PC-3 (cell line): ENCODE results near the gene MMP14. TPM values are rescaled to one million over a fixed set of nuclear protein-coding genes. Genes with fewer than 3 reads are reported as not detected.

ENCODE experiments used
- ATAC-seq: fragments of 200-7000 bp; cut with Tn5 transposase; 2 replicates; pipeline ENCODE4 v1.9.1; 2020; ENCODE audit warnings: mild to moderate bottlenecking, moderate library complexity
- BruUV-seq: library from RNA; stranded (reverse); fragments of 400-500 nt; replicated peaks from 2 replicates; lab custom pipeline; 2021; lab: Mats Ljungman, UMichigan
- CTCF ChIA-PET: fragments of 300-600 bp; sonication (Branson Sonifier 250); formaldehyde crosslinking; loops from one replicate; lab custom pipeline; 2022; ENCODE audit warnings: antibody characterized with exemption; lab: Charles Lee
- POLR2A ChIA-PET: fragments of 300-600 bp; sonication (Branson Sonifier 250); formaldehyde crosslinking; loops from one replicate; lab custom pipeline; 2022; ENCODE audit warnings: antibody characterized with exemption; ENCODE audit not compliant: unreplicated experiment; lab: Charles Lee
- DNase-seq: peaks from one replicate; pipeline ENCODE4 v3.0.0-alpha.2; 2015
- H2AFZ ChIP-seq: fragments of 300-600 bp; sonication (generic); 2 replicates; pipeline ENCODE4 v1.6.0; 2016; ENCODE audit warnings: antibody characterized with exemption, low read length
- H3F3A ChIP-seq: fragments of 300-600 bp; sonication (generic); one replicate; pipeline ENCODE4 v1.6.0; 2017; ENCODE audit warnings: antibody characterized with exemption, low read length, control low read depth, mild to moderate bottlenecking; ENCODE audit not compliant: unreplicated experiment
- H3K27ac ChIP-seq: fragments of 300-600 bp; sonication (generic); 2 replicates; pipeline ENCODE4 v1.5.1; 2016; ENCODE audit warnings: mild to moderate bottlenecking, low read length
- H3K27me3 ChIP-seq: fragments of 300-600 bp; sonication (generic); 2 replicates; pipeline ENCODE4 v1.6.1; 2016; ENCODE audit warnings: low read length, mixed read lengths
- H3K36me3 ChIP-seq: fragments of 300-600 bp; sonication (generic); 2 replicates; pipeline ENCODE4 v1.6.1; 2016; ENCODE audit warnings: low read depth, mixed run types, low read length, mixed read lengths
- H3K4me1 ChIP-seq: fragments of 300-600 bp; sonication (generic); 2 replicates; pipeline ENCODE4 v1.5.1; 2016; ENCODE audit warnings: low read length; ENCODE audit not compliant: insufficient read depth
- H3K4me2 ChIP-seq: fragments of 300-600 bp; sonication (generic); 2 replicates; pipeline ENCODE4 v1.6.0; 2016; ENCODE audit warnings: low read length
- H3K4me3 ChIP-seq: fragments of 300-600 bp; sonication (generic); 2 replicates; pipeline ENCODE4 v1.5.1; 2016; ENCODE audit warnings: mild to moderate bottlenecking, low read length, mixed read lengths
- H3K79me2 ChIP-seq: fragments of 300-600 bp; sonication (generic); 2 replicates; pipeline ENCODE4 v1.6.1; 2017; ENCODE audit warnings: low read length, mixed read lengths
- H3K9ac ChIP-seq: fragments of 300-600 bp; sonication (generic); 2 replicates; pipeline ENCODE4 v1.6.0; 2016; ENCODE audit warnings: mild to moderate bottlenecking, low read length
- H3K9me2 ChIP-seq: fragments of 300-600 bp; sonication (generic); replicated peaks from 2 replicates; pipeline ENCODE4 v1.6.1; 2016; ENCODE audit warnings: mixed run types, low read length, mixed read lengths
- H3K9me3 ChIP-seq: fragments of 300-600 bp; sonication (generic); 2 replicates; pipeline ENCODE4 v1.6.1; 2016; ENCODE audit warnings: low read length, mixed read lengths
- H4K20me1 ChIP-seq: fragments of 300-600 bp; sonication (generic); 2 replicates; pipeline ENCODE4 v1.6.1; 2016; ENCODE audit warnings: low read length, mixed read lengths
- EZH2 ChIP-seq: fragments of 300-600 bp; sonication (generic); IDR thresholded peaks from one replicate; pipeline ENCODE4 v1.6.1; 2017; ENCODE audit warnings: antibody characterized with exemption, mild to moderate bottlenecking, low read length; ENCODE audit not compliant: unreplicated experiment
- EZH2phosphoT487 ChIP-seq: fragments of 300-600 bp; sonication (generic); IDR thresholded peaks from 2 replicates; pipeline ENCODE4 v1.6.1; 2018; ENCODE audit warnings: mild to moderate bottlenecking, antibody characterized with exemption, low read length, borderline replicate concordance
- intact Hi-C: fragments of 100-400 bp; cut with micrococcal nuclease; formaldehyde crosslinking; loops from 2 replicates; pipeline ENCODE4 v1.9.0; 2023
- total RNA-seq: library from RNA; depleted of rRNA; stranded (reverse); fragments of >200 nt; gene quantifications from 2 replicates; pipeline ENCODE4 v1.2.3, GENCODE V29; 2014
- TF ChIP-seq, protein P1 (sequence below): fragments of 300-600 bp; sonication (generic); conservative IDR thresholded peaks from 2 replicates; pipeline ENCODE4 v1.5.1; 2017; ENCODE audit warnings: antibody characterized with exemption, low read depth, mild to moderate bottlenecking, low read length

MMP14 gene
- total RNA-seq, 1 experiment from 2014 or later: 80.4 TPM

DNA sequence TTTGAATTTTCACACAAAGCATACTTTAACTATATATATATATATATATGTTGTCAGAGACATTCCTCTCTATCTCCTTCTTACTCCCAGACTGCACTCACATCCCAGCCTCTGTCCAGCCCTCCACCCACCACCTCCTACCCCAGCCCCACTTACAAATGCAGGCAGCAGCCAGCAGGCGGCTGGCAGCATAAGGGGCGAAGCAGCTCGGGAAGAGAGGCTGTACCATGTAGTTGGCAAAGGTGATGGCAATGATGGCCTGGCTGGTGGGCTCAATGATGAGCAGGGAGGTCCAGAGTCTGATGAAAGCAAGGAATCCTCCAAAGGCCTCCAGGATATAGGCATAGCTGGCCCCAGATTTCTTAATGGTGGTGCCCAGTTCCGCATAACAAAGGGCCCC, 23.6 kb upstream of the MMP14 start:
- Histone ChIP-seq H3K27me3 (no peaks in the 10 kb centered on the region), H2AFZ (no peak overlapping the region), H3K36me3 (no peaks in the 10 kb centered on the region), H3F3A (no peaks in the 10 kb centered on the region), H4K20me1 (no peaks in the 10 kb centered on the region), H3K27ac (no peak overlapping the region), H3K9ac (no peak overlapping the region), H3K4me3 (no peak overlapping the region), H3K4me2 (no peak overlapping the region), H3K9me3 (no peaks in the 10 kb centered on the region), H3K79me2 (no peaks in the 10 kb centered on the region), H3K4me1 (0 out of 2 replicates have a peak, but pooled peaks cover under 1% of the 10 kb centered on the region), H3K9me2 (no peaks in the 10 kb centered on the region)
- ATAC-seq (no peak; the same call in 1 of the 2 replicates), DNase-seq (no peak)
- TF ChIP-seq EZH2phosphoT487 (no peak), EZH2 (no peak)
- TF ChIP-seq, protein P1, sequence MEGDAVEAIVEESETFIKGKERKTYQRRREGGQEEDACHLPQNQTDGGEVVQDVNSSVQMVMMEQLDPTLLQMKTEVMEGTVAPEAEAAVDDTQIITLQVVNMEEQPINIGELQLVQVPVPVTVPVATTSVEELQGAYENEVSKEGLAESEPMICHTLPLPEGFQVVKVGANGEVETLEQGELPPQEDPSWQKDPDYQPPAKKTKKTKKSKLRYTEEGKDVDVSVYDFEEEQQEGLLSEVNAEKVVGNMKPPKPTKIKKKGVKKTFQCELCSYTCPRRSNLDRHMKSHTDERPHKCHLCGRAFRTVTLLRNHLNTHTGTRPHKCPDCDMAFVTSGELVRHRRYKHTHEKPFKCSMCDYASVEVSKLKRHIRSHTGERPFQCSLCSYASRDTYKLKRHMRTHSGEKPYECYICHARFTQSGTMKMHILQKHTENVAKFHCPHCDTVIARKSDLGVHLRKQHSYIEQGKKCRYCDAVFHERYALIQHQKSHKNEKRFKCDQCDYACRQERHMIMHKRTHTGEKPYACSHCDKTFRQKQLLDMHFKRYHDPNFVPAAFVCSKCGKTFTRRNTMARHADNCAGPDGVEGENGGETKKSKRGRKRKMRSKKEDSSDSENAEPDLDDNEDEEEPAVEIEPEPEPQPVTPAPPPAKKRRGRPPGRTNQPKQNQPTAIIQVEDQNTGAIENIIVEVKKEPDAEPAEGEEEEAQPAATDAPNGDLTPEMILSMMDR: no peak
- BruUV-seq: no TSS peak
- intact Hi-C loops: loop anchor here (10.0 kb wide), 1 partner anchor 158 kb away; no protein-coding TSS in a partner anchor
- POLR2A ChIA-PET: no interaction called here
- CTCF ChIA-PET: no interaction called here

DNA sequence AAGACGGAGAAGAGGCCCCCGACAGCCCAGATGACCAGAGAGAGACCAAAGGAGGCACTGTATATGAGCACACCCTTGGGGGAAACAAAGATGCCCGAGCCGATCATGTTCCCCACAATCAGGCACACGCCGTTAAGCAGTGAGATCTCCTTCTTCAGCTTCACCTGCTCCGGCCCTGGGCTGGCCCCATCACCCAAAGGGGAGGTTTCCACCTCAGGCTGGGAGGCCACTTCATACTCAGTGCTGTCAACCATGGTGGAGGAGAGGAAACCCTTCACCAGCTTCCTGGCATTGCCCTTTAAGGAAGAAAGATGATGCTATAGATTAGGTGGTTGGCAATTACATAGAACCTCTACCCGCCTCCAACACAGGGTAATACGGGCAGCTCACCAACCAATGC, 23.2 kb upstream of the MMP14 start:
- ATAC-seq: no peak
- no peak overlapping the region for H3K4me3 ChIP-seq

DNA sequence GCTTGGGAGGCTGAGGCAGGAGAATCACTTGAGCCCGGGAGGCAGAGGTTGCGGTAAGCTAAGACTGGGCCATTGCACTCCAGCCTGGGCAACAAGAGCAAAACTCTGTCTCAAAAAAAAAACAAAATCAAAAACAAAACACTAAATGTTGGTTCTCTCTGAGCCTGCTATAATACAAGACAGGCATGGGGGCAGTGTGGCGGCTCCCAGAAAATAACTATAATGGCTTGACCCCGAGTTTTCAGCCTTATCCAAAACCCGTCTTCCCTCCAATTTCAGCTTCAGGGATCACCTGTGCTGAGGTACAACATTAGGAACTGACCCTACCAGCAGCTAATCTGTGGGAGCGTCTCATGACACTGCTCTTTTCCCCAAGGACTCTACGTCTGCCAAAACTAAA, 22.0 kb upstream of the MMP14 start:
- no peak for ATAC-seq
- ChIA-PET CTCF (no interaction called here), POLR2A (no interaction called here)
- Histone ChIP-seq H3K9me2 (no peaks in the 10 kb centered on the region), H3K27me3 (no peaks in the 10 kb centered on the region), H2AFZ (no peak overlapping the region), H3F3A (no peaks in the 10 kb centered on the region), H4K20me1 (no peaks in the 10 kb centered on the region), H3K4me2 (no peak overlapping the region), H3K4me3 (no peak overlapping the region), H3K9ac (no peak overlapping the region), H3K27ac (no peak overlapping the region), H3K9me3 (no peaks in the 10 kb centered on the region), H3K79me2 (no peaks in the 10 kb centered on the region), H3K4me1 (peaks cover 5% of the 10 kb centered on the region), H3K36me3 (no peaks in the 10 kb centered on the region)
- no peak for DNase-seq
- TF ChIP-seq, protein P1: no peak
- no peak for TF ChIP-seq EZH2phosphoT487
- no peak for TF ChIP-seq EZH2
- no TSS peak for BruUV-seq
- intact Hi-C loops: loop anchor here (10.0 kb wide), 1 partner anchor 160 kb away; no protein-coding TSS in a partner anchor

More for the DNA sequence above, 23.2 kb upstream of the MMP14 start:
- H3F3A ChIP-seq: no peaks in the 10 kb centered on the region
- intact Hi-C loops: loop anchor here (10.0 kb wide), 1 partner anchor 158 kb away; no protein-coding TSS in a partner anchor
- no peak overlapping the region for H3K9ac ChIP-seq
- ChIA-PET POLR2A (no interaction called here), CTCF (no interaction called here)
- DNase-seq: no peak
- H3K36me3 ChIP-seq: no peaks in the 10 kb centered on the region
- no peaks in the 10 kb centered on the region for H3K9me2 ChIP-seq
- H3K79me2 ChIP-seq: no peaks in the 10 kb centered on the region
- H4K20me1 ChIP-seq: no peaks in the 10 kb centered on the region
- H3K27me3 ChIP-seq: no peaks in the 10 kb centered on the region
- BruUV-seq: no TSS peak
- TF ChIP-seq, protein P1: no peak
- TF ChIP-seq EZH2 (no peak), EZH2phosphoT487 (no peak)
- no peak overlapping the region for H3K27ac ChIP-seq
- H3K4me2 ChIP-seq: no peak overlapping the region
- peaks cover 4% of the 10 kb centered on the region; the same call in 1 of the 2 replicates for H3K4me1 ChIP-seq
- H2AFZ ChIP-seq: no peak overlapping the region
- no peaks in the 10 kb centered on the region for H3K9me3 ChIP-seq
